Measurements from ENCODE around the gene SPECC1.
"Not testable (repeated sequence)": the region's sequence is repeated elsewhere in the genome, so short reads cannot be mapped to it uniquely, and the experiment has no call there.

The SPECC1 gene

GRCh38 chr17:20213449-20213848 lies 204.3 kb downstream of the SPECC1 start:
- no peak for DNase-seq

- DNase-seq: no peak
Observed at GRCh38 chr17:20214794-20215193, 205.6 kb downstream of the SPECC1 start.

GRCh38 chr17:20216154-20216815 lies 207.1 kb downstream of the SPECC1 start:
- no peak for DNase-seq

GRCh38 chr17:20216853-20217252 lies 207.7 kb downstream of the SPECC1 start:
- no peak for DNase-seq

GRCh38 chr17:20217677-20218076 lies 208.5 kb downstream of the SPECC1 start:
- DNase-seq: no peak

DNA sequence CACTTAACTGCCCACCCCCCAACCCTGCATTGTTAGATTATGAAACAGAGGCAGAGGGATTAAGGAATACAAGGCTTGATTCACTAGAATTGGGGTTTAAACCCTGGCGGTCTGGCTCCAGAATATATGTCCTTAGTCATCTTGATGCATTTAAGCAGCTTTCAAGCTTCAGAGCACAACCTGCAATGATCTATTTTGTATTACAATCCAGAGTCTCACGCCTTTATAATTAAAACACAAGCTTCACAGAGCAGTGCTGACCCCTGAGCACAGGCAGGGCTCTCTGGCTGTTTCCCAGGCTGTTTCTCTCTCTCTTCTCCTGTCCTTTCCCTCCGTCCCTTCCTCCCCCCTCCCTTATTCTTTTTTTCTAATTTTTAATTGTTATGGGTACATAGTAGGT lies 209.1 kb downstream of the SPECC1 start:
- no peak for DNase-seq

DNA sequence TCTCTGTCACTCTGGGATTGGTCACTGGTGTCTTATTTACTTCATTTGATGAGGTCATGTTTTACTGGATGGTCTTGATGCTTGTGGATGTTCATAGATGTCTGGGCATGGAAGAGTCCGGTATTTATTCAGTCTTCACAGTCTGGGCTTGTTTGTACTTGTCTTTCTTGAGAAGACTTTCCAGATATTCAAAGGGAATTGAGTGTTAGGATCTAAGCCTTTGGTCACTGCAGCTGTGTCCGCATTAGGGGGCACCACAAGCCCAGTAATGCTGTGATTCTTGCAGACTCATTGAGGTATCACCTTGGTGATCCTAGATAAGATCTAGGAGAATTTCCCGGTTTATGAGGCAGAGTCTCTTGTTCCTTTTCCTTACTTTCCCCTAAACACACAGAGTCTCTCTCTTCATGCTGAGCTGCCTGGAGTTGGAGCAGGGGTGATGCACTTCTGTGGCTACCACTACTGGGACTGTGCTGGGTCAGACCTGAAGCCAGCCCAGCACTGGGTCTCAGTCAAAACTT lies 214.7 kb downstream of the SPECC1 start:
- no peak for DNase-seq

DNA sequence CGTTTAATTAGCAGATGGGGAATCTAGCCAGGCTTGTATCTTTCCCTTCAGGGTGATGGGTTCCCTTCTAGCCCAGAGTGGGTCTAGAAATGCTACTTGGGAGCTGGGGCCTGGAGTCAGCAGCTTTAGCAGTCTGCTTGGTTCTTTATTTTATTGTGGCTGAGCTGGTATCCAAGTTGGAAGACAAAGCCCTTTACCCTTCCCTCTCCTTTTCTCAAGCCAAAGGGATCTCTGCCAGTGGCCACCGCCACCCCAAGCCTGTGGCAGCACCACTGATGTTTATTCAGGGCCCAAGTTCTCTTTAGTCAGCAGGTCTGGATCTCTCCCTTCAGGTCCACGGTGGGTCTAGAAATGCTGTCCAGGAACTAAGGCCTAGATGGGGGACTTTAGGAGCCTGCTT lies 215.2 kb downstream of the SPECC1 start:
- DNase-seq: no peak

GRCh38 chr17:20225162-20226115 lies 216.3 kb downstream of the SPECC1 start:
- DNase-seq: no peak

DNA sequence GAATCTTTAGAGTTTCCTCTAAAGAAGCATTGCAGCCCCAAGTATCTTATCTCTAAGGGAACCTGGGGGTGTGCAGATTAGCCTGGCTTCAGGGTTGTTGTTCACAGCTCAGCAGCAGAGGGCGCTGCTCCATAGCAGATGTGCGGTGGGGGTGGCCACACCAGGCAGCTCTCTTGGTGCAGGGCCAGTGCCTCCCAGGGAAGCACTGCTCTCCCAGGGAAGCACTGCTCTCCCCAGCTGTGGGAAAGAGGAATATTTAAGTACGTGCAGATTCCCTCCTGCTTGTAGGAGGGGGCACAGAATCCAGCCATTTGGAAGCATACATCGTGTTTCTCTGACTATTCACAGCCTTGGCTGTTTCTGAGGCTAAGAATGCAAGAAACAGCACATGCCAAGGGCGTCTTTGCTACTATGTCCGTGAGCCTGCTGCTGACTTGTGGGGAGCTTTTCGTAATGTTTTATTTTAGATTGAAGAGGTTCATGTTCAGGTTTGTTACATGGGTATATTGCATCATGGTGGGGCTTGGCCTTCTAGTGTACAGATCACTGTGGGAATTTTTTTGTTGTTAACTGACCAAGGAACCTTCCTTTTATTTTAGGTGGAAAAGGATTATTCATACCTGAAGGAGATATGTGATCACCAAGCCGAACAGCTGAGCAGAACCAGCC lies 217.8 kb downstream of the SPECC1 start:
- DNase-seq: peak; percentile 73

GRCh38 chr17:20227720-20228370 lies 218.7 kb downstream of the SPECC1 start:
- not testable (repeated sequence) for DNase-seq

- no peak for DNase-seq
Observed at GRCh38 chr17:20228410-20228809, 219.3 kb downstream of the SPECC1 start.

GRCh38 chr17:20228860-20229259 lies 219.7 kb downstream of the SPECC1 start:
- no peak for DNase-seq

- no peak for DNase-seq
Observed at GRCh38 chr17:20230924-20231323, 221.8 kb downstream of the SPECC1 start.

GRCh38 chr17:20232611-20233010 lies 223.5 kb downstream of the SPECC1 start:
- DNase-seq: no peak

DNA sequence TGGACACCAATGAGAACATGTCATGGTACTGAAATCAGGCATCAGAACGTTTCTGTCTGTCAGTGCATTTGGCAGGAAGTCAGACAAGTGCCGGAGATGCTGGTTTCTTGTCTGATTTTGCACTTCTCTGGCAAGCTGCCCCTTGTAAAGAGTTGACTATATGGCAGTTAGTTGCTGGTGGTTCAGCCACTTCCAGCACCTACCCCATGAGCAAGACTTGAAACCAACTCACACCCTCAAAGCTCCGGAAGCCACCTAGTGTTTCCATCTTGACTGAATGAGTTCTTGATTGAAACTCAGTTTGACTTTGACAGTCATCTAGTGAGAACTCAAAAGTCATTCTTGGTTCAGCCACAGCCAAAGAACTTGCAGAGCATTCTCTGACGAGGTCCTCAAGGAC lies 225.1 kb downstream of the SPECC1 start:
- no peak for DNase-seq

DNA sequence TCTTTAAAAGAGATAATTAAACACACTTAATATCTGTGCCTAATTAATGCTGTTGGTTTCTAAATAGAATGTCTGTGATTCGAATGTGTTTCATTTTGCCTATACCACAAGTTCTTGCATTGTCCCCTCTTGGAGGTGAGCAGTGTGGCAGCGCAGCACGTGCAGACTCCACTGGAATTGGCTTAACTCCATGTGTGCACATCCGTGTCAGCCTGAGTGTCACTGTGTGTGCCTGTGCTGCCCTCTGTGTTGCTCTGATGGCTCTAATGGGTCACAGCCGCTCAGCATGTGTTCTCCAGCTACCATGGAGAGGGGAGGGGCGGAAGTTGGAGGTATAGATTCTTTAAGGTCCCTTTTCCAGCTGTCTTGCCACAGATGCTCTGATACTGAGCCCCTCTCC lies 226.6 kb downstream of the SPECC1 start:
- DNase-seq: no peak

GRCh38 chr17:20236578-20237227 lies 227.5 kb downstream of the SPECC1 start:
- DNase-seq: no peak

- not testable (repeated sequence) for DNase-seq
Observed at GRCh38 chr17:20239776-20240175, 230.6 kb downstream of the SPECC1 start.

DNA sequence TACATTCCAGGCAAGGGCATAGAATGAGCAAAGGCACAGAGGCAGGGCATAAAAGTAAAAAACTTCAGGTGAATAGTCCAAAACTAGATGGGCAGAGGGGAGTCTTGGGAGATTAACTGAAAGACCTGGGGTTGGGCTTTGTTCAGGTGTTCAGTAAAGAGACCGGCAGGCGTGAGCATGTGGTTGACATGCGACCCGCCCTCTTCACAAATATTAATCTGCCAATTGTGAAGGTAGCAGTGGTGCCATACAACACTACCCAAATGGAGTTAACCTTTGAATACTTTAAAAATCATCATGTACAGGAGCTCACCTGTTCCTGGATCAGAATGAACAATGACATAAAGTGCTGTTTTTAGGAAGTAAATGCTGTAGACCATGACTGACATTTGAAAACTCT lies 232.7 kb downstream of the SPECC1 start:
- no peak for DNase-seq

GRCh38 chr17:20242271-20242670 lies 233.1 kb downstream of the SPECC1 start:
- no peak for DNase-seq

DNA sequence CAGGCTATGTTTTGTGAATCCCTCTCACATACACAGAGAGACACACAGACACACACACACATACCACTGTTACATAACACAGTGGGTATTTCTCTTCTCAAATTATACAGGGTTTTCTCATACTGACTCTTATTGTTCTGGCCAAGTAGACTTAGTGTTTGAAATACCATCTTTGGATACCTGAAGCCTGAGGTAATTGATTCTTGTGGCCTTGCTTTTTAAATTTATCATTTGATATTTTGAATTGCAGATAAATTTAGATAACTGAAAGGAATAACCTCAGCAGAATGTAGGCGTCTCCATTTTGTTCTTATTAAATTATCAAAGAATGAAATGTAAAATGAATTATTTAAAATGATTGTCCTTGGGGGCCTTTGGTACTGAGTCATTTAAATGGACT lies 234.4 kb downstream of the SPECC1 start:
- DNase-seq: no peak
